ENCODE results near the gene ADGRL1.
"Not testable (repeated sequence)": the region's sequence is repeated elsewhere in the genome, so short reads cannot be mapped to it uniquely, and the experiment has no call there.

Gene ADGRL1

DNA sequence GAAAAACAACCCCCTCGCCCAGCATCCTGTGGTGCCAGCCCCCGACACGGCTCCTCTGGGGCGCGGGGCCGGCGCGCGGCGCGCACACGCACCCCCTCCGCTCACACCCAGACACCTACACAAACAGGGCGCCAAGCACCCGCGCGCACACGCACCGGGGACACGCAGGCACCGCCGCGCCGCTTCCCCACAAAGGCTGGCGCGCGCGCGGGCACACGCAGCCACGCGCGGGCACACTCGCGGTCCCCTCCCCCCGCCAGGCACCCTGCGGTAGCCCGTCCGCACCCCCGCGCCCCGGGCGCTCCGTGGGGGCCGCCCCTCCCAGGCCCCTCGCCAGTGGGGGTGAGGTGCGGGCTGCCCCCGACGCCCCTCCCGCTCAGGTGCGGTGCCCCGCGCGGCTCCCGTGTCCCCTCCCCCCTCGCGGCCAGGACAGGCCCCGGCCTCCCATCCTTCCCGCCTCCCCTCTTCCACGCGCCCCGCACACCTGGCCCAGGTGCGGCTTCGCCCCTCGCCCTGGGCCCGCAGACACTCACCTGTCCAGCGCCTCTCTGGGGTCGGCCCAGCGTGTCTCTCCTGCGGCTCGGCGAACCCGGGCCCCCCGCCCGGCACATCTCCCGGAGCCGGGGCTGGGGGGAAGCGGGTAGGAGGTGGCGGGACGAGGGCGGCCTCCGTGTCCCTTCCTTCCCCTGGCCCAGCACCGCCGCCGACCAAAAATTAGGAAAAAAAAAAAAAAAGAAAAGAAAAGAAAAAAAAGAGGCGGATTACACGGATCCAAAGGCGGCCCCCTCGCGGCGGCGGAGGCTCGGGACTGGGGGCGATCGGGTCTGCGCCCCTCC lies at the start of gene ADGRL1:
ADGRL1 (minus strand) TSS at position 718 of the 836 bp plus-strand sequence. CDS start 22,567 bp downstream, outside the sequence.
- peak in 1 of 4 experiments; percentile 8 for DNase-seq

DNA sequence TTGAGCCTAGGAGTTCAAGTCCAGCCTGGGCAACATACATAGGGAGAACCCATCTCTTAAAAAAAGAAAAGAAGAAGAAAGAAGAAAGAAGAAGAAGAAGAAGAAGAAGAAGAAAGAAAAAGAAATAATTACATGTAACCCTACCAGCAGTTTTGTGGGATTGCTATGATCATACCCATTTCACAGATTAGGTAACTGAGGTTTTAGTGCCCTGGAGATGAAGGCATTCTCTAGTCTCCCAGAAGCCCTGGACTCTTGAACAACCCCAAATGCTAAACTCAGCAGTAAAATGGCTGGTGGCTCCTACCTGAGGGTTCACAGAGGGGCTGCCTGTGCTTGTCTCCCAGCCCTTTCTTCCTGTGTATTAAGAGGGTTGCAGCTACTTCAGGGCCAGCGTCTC lies 49.3 kb upstream of the ADGRL1 start:
- DNase-seq = not testable (repeated sequence)

DNA sequence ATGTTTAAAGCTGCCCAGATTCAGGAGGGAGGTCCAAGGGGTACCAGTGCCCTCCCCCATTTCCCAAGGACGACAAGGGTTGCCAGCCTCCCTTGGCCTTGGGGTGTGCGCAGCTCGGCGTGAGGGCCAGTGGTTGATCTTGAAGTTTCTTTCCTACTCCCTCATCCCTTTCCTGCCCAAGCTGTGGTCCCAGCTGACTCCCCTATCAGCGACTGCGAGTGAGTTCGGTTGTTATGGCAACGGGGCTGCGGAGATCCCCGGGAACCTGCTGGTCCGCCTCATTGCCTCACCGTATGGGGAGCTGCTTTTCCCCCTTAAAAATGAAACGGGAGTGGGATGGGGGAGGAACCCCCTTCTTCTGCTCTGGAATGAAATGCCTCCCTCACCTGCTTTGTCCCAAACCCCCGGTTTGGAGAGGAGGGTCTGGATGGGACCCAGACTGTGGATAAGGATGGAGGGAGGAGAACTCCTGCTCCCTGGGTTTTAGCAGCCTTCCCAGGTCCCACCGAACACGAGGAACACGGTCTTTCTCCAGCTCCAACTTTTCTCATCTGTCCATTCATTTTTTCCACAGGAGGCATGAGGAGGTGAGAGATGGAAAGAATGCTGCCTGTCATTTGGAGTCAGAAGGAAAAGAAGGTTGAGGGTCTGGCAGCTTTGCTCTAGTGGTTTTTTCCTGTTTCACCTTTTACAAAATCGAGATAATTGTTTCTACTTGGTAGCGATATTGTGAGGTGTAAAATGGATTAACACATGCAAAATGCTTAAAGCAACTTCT lies 48.0 kb upstream of the ADGRL1 start:
- DNase-seq = not testable (repeated sequence)

DNA sequence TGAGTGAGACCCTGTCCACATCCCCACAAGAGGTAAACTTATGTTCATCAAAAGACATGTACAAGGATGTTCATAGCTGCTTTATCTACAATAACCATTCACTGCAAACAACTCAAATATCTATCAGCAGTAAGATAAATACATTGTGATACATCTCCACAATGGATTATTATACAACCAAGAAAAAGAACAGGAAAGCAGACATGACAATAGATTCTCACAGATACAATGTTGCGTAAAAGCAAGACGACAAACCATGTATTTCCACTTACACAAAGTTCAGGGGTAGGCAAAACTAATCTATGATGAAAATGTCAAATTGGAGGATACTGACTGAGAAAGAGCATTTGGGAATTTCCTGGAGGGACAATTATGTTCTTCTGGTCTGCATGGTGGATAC lies 46.2 kb upstream of the ADGRL1 start:
- DNase-seq = not testable (repeated sequence)

DNA sequence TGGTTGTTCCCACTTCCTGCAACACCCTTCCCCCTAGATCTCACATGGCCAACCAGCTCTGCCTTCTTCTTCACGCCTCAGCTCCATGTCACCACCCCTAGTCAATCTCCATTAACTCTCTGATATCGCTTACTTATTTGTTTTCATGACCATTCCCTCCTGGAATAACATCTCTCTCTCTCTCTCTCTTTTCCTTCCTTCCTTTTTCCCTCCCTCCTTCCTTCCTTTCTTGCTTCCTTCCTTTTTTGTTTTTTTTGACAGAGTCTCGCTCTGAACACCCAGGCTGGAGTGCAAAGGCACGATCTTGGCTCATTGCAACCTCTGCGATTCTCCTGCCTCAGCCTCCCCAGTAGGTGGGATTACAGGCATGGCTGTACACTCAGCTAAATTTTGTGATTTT lies 44.9 kb upstream of the ADGRL1 start:
- no peak for DNase-seq

DNA sequence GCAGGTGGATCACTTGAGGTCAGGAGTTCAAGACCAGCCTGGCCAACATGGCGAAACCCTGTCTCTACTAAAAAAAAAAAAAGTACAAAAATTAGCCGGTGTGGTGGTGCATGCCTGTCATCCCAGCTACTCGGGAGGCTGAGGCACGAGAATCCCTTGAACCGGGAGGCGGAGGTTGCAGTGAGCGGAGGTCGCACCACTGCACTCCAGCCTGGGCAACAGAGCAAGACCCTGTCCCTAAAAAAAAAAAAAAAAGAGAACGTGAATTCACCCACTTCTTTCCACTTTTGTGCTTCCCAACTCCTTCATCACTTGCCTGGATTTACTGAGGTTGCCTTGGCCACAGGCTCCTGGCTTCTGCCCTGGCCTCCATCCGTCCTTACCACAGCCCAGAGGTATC lies 44.3 kb upstream of the ADGRL1 start:
- DNase-seq = not testable (repeated sequence)

DNA sequence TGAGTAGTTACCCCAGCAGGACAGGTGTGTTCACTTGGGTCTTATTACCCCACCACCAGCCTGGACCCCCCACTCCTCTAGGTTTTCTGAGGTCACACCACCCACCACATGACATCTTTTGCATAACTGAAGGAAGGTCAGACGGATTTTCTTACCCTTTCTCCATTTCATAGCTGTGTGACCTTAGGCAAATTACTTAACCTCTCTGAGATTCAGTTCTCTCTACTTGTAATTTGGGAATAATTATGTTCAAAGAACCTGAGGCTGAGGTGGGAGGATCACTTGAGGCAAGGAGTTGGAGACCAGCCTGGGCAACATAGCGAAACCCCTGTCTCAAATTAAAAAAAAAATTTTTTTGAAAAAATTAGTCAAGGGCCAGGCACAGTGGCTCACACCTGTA lies 43.9 kb upstream of the ADGRL1 start:
- not testable (repeated sequence) for DNase-seq

DNA sequence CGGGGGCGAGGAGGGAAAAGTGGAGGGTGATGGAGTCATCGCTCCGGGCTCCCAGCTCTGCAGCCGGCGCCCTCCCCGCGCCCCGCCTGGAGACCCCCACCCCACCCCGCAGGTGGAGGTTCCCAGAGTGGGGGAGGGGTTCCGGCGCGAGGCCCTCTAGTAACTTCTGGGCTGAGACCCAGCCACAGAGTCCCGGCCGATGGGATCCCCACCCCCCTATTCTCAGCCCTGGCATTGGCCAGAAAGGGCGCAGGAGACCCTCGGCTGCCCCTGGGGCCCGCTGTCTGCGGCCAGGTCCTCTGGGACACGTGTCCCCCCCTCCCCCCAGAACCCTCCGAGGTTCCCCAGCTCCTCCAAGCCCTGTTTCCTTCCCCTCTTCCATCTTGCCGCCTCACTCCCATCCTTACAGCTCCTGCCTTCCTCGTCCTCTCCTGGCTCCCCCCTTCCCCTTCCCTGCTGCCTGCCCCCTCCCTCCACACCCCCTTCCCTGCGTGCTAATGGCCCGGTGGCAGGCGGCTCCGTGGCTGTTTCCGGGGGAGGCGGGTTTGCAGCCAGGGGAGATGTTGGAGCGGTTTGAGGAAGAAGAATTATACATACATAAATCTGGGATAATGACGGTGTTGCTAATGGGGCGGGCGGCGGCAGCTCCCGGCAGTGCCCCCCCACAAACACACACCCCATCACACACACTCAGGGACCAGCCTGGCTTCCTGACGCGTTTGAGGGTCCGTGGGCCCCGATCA lies 43.2 kb upstream of the ADGRL1 start:
- DNase-seq = peak in 2 of 4 experiments; percentile 3 to 16

DNA sequence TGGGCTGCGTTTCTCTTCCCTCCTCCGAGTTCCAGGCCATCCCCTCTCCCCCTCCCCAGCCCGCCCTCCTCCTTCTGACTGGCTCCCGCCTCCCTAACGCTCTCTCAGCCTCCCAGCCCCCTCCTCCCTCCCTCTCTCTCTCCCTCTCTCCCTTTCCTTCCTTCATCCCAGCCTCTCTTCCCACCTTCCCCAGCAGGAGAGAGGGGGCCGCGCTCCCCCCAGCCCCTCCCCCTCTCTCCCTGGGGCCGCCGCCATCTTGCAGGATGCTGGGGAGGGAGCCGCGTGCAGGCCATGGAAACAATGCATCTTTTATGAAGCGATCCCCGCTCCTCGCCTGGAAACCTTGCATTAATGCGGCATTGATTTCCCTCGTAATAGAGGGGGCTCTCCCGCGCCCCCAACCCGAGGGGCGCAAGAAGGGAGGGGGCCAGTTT lies 42.6 kb upstream of the ADGRL1 start:
- peak; percentile 5 to 35 (median 16) for DNase-seq

DNA sequence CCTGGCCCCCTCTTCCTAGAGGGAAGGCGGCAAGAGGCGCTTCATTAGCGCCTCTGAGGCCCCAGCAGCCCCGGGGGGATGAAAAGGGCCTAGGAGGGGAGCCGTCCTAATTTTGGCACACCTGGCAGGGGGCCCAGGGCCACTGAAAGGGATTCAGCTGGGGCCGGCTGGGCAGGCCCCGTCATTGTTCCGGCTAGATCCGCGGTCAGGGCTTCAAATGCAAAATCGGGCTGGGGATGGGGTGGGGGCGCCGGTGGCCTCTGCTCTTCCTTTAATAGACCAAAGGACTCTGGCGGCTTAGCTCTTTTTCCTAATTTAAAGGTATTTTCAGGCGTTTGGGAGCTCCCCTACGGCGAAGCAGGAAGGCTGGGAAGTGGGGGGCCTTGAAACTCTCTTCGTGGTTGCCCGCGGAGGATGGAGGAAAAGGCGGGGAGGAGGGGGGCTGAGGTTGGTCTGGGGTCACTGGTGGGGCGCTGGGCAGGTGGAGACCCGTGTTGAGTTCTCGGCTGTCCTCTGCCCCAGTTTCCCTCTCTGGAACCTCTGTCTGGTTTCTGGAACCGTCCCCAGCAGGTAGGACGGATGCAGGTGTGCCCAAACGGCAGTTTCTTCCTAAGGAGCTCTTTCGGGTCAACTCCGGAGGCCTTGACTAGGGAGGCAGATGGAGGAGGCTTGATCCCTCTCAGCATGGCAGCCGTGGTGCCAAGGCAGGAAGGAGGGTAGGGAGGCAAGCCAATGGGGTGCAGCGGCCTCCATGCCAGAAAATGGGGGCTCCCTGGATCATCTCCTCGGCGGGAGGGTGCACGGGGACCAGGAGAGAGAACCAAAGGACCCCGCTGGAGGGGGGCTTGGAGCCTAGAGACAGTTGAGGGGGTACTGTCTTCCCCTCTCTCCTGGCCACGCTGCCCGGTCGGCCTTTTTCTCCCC lies 41.8 kb upstream of the ADGRL1 start:
- DNase-seq = not testable (repeated sequence)

DNA sequence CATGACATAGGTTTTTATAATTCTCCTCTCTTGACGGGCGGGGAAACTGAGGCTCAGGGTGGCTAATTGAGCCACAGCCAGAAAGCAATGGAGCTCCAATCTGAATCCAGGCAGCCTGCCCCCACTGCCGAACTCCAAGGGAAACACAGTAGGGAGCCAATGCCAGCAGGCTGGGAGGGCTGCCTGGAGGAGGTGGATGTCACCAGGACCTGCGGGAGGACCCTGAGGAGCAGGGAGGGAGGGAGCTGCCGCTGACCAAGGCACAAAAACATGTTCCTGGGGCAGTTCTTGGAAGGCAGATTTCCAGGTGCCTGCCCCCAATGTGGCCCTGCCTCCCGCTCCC lies 41.2 kb upstream of the ADGRL1 start:
- not testable (repeated sequence) for DNase-seq

DNA sequence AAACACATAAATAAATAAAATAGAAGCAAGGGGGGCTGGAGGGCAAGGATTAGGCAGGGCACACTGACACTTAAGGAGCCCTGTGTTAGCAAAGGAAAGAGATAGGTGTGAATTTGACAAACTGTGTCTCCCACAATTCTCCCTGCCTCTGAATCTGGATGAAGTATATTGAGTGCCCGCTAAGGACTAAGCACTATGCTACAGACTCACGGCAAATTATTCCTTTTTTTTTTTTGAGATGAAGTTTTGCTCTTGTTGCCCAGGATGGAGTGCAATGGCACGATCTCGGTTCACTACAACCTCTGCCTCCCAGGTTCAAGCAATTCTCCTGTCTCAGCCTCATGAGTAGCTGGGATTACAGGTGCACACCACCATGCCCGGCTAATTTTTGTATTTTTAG lies 38.4 kb upstream of the ADGRL1 start:
- not testable (repeated sequence) for DNase-seq

DNA sequence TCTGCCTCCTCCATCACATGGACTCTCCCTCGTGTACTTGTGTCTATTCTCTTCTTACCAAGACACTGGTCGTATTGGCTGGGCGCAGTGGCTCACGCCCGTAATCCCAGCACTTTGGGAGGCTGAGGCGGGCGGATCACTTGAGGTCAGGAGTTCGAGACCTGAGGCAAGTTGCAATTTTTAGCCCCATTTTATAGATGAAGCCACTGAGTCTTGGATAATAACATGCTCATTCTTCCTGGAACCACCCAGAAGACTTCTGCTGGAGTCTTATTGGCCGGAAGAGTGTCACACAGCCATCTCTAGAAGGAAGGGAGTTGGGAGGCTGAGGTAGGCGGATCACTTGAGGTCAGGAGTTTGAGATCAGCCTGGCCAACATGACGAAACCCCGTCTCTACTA lies 37.7 kb upstream of the ADGRL1 start:
- not testable (repeated sequence) for DNase-seq

DNA sequence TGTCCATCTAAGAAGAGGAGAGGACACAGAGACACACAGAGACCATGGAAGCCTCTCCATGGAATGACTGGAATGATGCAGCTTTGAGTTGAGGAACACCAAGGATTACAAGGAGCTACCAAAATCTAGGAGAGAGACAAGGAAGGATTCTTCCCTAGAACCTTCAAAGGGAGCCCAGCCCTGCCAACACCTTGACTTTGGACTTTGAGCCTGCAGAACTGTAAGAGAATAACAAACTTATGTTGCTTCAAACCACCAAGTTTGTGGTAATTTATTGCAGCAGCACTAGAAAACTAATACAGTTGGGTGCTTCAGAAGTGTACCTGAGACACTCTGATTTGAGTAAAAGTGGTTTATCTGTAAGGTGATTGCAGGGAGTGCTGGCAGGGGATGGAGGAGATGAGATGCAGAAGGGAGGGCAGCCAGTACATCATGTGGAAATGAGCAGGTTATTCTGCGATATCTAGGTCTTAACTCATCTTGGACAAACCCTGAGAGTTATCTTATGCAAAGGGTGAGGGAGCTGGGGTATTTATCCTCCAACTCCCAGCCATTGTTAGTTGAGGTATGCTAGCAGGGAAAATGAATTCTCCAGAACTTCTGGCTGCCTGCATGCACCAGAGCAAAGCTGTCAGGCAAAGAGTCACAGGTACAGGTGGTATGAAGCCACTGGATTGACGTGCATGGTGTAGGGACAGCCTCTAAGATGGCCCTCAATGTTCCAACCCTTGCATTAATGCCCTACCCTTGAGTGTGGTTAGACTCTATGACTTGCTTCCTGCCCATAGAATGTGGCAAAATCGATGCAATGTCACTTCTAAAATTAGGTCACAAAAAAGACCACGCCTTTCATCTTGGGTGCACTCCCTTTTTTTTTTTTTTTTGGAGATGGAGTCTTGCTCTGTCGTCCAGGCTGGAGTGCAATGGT lies 31.3 kb upstream of the ADGRL1 start:
- DNase-seq = no peak

DNA sequence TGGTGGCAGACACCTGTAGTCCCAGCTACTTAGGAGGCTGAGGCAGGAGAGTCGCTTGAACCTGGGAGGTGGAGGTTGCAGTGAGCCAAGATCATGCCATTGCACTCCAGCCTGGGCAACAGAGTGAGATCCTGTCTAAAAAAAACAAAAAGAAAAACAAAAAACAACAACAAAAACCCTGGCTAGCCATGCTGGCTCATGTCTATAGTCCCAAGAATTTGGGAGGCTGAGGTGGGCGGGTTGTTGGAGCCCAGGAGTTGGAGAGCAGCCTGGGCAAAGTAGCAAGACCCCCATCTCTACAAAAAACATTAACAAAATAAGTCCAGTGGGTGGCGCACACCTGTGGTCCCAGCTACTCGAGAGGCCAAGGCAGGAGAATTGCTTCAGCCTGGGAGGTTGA lies 27.0 kb upstream of the ADGRL1 start:
- DNase-seq = not testable (repeated sequence)

DNA sequence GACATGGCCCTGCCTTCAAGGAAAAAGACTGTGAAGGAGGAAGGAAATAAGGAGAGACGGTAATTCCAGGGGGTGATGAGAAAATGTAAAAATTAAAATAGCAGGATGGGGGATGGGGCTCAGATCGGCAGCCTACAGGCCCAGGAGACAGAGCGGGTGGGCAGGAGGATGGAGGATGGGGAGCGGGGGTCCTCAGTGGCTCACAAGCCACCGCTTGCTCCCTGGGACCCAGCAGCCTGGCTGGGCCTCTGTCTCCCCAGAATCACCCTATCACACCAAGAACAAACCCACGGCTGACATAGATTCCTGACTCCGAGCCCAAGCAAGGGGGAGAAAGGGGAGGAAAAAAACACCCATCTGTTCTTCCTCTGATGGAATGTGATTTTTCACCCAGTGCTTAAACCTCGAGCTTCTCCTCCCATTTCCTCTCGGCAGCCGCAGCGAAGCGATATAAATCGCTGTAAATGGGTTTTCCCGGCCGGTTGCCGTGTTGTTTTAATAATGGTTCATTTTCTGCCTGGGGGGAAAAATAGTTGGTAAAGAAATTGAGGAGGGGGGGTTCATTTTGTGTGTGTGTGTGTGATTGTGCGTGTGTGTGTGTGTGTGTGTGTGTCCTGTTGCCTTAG lies 22.6 kb upstream of the ADGRL1 start:
- not testable (repeated sequence) for DNase-seq

DNA sequence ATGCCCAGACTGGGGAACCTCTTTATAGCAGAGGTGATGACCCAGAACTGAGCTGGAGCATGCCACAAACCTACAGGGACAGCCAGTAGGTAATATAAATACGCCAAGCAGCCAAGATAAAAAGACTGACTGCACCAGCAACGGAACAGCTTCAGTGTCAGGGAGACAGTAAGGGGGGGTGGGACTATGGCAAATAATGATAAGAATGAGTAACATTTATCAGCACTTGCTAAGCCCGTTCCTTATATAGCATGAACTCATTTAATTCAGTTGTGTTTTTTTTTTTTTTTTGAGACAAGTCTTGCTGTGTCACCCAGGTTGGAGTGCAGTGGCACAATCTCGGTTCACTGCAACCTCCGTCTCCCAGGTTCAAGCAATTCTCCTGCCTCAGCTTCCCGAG lies 20.5 kb upstream of the ADGRL1 start:
- DNase-seq = not testable (repeated sequence)

DNA sequence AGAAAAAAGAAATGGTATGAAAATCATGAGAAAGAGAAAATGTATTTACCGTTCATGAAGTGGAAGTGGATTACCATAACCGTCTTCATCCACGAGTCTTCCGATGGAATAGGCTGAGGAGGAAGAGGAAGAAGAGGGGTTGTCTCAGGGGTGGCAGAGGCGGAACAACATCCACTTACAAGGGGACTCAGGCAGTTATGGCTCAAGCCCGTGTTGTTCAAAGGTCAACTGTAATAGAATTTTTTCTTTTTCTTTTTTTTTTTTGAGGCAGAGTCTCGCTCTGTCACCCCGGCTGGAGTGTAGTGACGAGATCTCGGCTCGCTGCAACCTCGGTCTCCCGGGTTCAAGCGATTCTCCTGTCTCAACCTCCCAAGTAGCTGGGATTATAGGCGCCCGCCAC lies 16.9 kb upstream of the ADGRL1 start:
- DNase-seq = no peak

DNA sequence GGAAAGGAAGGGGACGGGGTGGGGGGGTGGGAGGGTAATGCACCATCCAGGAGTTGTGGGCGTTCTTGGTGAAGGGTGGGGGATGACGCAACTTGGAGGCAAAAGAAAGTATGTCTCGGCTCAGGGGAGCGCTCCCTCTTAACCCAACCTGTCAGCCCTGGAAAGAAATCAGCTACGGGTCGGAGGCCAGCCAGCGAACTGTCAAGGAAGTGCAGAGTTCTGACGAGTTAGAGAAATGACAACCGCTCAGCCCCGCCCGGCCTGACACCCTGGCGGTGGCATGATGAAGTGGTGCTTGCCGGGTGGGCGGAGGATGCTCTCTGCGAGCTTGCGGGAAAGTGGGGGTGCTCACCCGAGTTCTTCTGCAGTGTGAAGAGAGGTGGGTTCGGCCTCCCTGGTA lies 15.4 kb upstream of the ADGRL1 start:
- DNase-seq = peak in 3 of 4 experiments; percentile 39 to 57 (median 42)

DNA sequence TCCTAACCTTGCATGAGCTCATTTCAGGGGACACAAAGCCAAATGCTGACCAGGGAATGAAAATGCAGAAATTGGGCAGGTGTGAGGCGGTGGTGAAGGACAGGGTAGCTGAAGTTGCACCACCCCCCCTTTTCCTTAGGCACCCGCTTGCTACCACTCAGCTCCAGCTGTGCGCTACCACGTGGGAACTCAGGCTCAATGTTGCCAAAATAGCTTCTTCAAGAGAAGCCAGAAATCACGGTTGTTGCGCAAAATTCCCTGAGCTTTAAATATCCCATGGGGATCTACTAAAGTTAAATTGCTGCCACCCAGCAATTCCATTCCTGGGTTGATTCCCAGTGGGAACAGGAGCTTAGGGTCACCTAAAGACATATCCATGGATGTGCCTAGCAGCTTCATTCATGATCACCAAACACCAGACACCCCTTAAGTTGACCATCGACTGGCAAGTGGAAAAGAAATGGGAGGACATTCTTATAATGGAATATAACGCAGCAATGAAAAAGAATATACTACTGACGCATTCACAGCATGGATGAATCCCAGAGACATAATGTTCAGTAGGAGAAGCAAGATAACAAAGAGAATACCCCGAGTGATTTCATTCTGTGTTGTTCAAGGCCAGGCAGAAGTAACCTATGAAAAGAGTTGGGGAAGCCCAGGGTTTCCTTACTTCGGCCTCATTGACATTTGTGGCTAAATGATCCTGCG lies 12.8 kb upstream of the ADGRL1 start:
- DNase-seq = no peak
